ENCODE results near the gene C9orf78.
"Not testable (repeated sequence)": the region's sequence is repeated elsewhere in the genome, so short reads cannot be mapped to it uniquely, and the experiment has no call there.

DNA sequence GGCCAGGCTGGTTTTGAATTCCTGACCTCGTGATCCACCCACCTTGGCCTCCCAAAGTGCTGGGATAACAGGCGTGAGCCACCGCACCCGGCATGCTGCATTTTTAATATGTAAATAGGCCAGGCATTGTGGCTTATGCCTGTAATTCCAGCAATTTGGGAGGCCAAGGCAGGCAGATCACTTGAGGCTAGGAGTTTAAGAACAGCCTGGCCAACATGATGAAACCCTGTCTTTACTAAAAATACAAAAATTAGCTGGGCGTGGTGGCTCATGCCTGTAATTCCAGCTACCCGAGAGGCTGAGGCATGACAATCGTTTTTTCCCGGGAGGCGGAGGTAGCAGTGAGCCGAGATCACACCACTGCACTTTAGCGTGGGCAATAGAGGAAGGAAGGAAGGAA lies 50.1 kb downstream of the C9orf78 start:
- TF ChIP-seq, protein P1, sequence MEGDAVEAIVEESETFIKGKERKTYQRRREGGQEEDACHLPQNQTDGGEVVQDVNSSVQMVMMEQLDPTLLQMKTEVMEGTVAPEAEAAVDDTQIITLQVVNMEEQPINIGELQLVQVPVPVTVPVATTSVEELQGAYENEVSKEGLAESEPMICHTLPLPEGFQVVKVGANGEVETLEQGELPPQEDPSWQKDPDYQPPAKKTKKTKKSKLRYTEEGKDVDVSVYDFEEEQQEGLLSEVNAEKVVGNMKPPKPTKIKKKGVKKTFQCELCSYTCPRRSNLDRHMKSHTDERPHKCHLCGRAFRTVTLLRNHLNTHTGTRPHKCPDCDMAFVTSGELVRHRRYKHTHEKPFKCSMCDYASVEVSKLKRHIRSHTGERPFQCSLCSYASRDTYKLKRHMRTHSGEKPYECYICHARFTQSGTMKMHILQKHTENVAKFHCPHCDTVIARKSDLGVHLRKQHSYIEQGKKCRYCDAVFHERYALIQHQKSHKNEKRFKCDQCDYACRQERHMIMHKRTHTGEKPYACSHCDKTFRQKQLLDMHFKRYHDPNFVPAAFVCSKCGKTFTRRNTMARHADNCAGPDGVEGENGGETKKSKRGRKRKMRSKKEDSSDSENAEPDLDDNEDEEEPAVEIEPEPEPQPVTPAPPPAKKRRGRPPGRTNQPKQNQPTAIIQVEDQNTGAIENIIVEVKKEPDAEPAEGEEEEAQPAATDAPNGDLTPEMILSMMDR (conservative IDR thresholded peaks at IDR 0.05; ENCODE audit: low read depth, low read length), result not testable (repeated sequence)
- not testable (repeated sequence) for TF ChIP-seq EZH2phosphoT487 (IDR thresholded peaks at IDR 0.05; ENCODE audit: borderline replicate concordance, low read length)

Measured in PC-3 (cell line).